ENCODE data around the gene CDH4.

CDH4 gene

GRCh38 chr20:61502433-61502832 lies 250.4 kb downstream of the CDH4 start:
- DNase-seq: no peak

- no peak for DNase-seq
Measured at GRCh38 chr20:61503106-61503505, 251.0 kb downstream of the CDH4 start.

DNA sequence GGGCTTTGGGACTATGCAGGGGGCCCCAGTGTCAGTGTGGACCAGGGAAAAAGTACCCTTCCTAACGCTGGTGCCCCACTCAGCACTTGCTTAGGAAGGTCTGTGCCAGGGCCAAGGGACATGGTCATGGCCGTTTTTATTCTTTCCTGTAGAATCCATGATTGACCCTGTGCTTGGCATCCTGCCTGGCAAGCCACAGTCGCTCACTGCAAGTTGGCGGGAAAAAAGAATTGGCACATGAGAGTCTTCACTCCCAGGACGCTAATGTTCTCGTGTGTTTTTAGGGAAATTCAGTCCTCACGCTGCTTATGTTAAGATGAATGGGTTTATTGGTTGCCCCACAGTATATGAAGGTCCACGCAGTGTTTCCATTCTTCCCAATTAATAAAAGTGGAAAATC lies 253.4 kb downstream of the CDH4 start:
- DNase-seq: no peak

- DNase-seq: no peak
Measured at GRCh38 chr20:61507778-61508177, 255.7 kb downstream of the CDH4 start.

DNA sequence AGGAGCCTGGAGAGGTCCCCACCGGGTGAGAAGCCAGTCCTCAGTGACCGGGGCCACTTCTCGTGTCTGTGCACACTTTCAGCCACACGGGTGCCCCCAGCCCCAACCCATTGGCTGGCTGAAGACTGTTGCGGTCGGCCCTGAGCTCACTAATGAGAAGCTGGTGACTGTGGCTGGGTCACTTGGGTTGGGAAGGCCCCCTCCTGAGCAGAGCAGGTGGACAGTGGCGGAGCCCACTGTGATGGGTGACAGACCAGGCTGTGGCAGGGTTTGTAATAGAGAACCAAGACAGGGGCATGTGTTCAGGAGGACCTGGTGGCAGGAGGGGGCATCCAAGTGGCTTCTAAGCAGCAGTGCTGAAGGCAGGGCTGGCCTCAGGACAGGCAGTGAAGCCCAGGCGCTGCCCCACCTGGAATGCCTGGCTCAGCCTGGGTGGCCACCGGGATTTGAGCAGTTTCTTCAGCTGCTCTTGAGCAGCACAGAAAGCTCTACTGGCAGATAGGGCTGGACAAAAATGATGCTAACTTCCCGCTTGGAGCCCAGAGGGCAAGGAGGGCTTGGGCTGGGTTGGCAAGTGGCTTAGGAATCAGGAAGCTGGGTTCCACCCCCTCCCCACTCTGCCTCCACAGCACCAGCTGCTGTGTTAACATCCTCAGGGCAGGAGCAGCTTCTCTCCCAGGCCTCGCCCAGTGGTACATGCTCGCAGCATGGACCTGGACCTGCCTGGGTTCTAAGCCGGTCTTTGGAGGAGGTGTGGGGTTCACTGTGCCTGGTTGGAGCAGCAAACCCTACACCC lies 256.4 kb downstream of the CDH4 start:
- DNase-seq: no peak

GRCh38 chr20:61510778-61511330 lies 258.8 kb downstream of the CDH4 start:
- peak; percentile 32 for DNase-seq

GRCh38 chr20:61512475-61512874 lies 260.4 kb downstream of the CDH4 start:
- DNase-seq: no peak

- no peak for DNase-seq
Measured at GRCh38 chr20:61513124-61514017, 261.3 kb downstream of the CDH4 start.

DNA sequence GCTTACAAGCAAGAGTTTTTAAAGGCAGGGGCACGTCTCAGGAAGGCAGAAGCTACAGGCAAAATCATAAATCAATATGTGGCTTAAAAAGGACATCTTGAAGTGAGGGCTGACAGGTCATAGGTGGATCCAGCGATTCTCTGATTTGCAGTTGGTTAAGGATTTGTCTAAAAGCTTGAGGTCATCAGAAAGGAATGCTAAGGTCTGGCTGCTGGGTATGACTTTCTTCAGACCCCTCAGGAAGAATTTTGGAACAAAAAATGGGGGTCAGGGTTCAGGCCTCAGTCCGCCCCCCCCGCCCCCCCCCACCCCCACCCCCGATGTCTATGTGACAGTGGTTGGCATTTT lies 261.9 kb downstream of the CDH4 start:
- no peak for DNase-seq

DNA sequence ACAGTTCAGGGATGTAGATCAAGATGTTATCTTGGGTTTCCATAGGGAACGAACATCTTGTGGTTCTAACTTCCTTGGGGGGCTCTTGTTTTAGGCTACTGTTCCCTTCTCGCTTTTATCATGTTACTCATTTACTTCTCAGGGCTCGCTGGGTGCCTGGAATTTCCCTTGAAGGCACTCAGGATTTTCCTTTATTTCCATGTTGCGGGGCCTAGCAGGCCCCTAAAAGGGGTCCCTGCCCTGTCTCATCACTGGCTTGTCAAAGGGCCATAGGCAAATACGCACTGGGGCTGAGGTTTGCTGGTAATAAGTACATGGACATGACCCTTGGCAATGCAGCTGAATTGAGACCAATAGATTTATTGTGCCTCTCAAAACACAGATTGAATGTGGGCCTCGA lies 262.3 kb downstream of the CDH4 start:
- DNase-seq: no peak

GRCh38 chr20:61514805-61515505 lies 262.9 kb downstream of the CDH4 start:
- no peak for DNase-seq

DNA sequence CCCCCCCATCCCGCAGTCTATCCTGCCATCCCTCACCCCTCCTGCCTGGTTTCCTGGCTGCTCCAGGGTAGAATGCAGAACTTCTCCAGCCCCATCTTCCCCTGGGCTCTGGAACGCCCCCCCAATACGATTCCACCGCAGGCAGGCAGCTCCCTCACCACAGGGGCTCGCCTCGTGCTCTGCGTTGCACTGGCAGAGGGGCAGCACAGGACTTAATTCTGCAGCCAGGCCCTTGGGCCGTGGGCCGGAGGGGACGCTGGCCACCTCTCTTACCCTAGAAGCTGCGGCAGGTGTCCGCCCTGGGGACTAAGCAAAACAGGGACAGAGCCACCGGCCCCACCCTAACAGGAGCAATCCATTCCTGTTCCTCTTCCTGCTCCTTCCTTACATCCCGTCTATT lies 263.9 kb downstream of the CDH4 start:
- no peak for DNase-seq

DNA sequence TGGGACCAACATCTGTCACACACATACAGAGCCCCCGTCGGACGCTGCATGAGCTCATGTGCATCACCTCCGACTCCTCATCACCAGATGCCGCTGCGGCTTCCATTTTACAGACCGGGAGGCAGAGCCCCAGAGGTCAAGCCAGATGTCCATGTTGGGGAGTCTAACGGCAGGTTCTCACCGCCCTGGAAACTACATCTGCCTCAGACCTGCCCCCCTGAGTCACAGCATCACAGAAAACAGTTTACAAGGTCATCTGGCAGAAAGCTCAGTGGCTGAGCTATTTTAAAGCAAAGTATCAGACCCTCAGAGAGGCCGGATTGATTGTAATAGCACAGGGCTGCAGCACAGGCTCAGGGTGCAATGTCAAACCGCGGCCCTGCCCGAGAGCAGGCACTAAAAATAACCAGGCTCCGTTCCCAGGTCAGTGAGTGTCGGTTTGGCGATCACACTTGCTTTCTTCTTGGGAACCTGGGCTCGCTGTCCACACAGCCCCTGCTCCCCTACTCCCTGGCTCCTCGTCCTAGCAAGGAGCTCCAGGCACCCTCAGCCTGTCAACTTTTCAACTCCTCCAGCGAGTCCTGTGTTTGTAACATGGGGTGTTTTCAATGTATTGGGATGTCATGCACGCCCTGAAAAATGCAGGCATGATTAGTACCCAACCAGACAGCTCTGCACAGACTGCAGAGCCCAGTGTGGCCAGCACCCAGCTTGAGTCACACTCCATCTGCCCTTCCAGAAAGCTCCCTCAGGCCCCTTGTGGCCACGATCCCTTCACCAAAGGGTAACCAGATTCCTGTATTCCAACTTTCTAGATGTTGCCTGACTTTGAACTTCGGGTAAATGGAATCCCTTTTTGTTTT lies 264.5 kb downstream of the CDH4 start:
- DNase-seq: no peak

- DNase-seq: no peak
Measured at GRCh38 chr20:61517419-61517818, 265.4 kb downstream of the CDH4 start.

GRCh38 chr20:61518424-61518951 lies 266.4 kb downstream of the CDH4 start:
- no peak for DNase-seq

GRCh38 chr20:61519488-61519887 lies 267.4 kb downstream of the CDH4 start:
- no peak for DNase-seq

GRCh38 chr20:61520076-61520892 lies 268.2 kb downstream of the CDH4 start:
- DNase-seq: no peak

GRCh38 chr20:61520893-61521460 lies 268.9 kb downstream of the CDH4 start:
- DNase-seq: no peak

DNA sequence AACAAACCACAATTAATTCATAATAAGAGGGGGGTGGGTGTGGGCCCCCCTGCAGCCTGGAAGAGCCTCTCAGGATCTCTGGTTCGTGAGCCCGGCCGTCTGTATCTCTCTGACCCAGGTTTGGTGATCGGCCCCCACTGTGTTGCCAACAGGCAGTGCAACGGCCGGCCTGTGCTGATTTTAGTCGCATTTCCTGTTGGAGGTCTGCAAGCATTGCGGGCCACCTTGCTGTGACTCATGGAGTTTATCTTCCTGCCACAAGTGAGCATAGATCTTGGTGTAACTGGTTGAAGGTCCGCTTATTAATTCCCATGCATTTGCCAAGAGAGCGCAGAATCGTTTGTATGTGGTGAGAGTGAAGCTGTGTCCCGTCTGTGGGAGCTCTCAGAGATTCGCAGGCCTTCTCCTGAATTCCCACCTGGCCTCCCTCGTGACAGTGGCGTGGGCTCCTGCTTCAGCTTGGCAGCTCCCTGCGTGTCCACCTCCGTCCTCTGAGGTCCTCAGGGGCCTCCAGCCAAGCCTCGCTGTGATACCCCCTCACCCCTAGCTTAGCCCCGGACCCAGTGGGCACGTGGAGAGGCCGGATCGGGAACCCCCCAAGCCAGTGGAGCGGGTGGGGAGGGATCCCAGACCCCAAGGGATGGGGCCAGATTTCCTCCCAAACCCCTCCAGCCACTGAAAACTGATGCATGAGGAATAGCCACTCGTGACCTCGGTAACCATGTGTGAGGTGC lies 269.8 kb downstream of the CDH4 start:
- no peak for DNase-seq

- no peak for DNase-seq
Measured at GRCh38 chr20:61522498-61523090, 270.5 kb downstream of the CDH4 start.
